Heart left ventricle (tissue), 16 donors: ENCODE data around the gene PACRG. TPM values are rescaled to one million over a fixed set of nuclear protein-coding genes. Genes with fewer than 3 reads are reported as not detected.

Source experiments
- ATAC-seq, 4 donors: fragments of 200-7000 bp; cut with Tn5 transposase; one replicate each; pipeline ENCODE4 v1.9.1; 2020 to 2022; ENCODE audit warnings: moderate library complexity in 4 of 4, mild to moderate bottlenecking in 3 of 4, moderate number of reproducible peaks in 1 of 4
- DNase-seq, 5 donors: peaks; one replicate each; pipeline ENCODE4 v3.0.0-alpha.2; 2020
- H3K27ac ChIP-seq, 12 donors: fragments of 200-600 bp; sonication (generic) in 4 of 12; one replicate each; pipeline versions ENCODE4 v1.5.0 to v1.8.0; 2016 to 2022; ENCODE audit warnings: mild to moderate bottlenecking in 2 of 12
- H3K27me3 ChIP-seq, 9 donors: fragments of 200-600 bp; sonication (generic) in 2 of 9; one replicate each; pipeline versions ENCODE4 v1.5.1 to v1.8.0; 2016 to 2022; ENCODE audit warnings: mild to moderate bottlenecking in 3 of 9
- H3K36me3 ChIP-seq, 9 donors: fragments of 200-600 bp; sonication (generic) in 2 of 9; one replicate each; pipeline versions ENCODE4 v1.5.0 to v1.8.0; 2018 to 2022; ENCODE audit warnings: mild to moderate bottlenecking in 2 of 9
- H3K4me1 ChIP-seq, 12 donors: fragments of 200-600 bp; sonication (generic) in 4 of 12; one replicate each; pipeline versions ENCODE4 v1.5.0 to v1.8.0; 2016 to 2022; ENCODE audit warnings: mild to moderate bottlenecking in 3 of 12
- H3K4me3 ChIP-seq, 12 donors: fragments of 200-600 bp; sonication (generic) in 4 of 12; one replicate each; pipeline versions ENCODE4 v1.5.0 to v1.8.0; 2017 to 2022; ENCODE audit warnings: mild to moderate bottlenecking in 9 of 12, moderate library complexity in 4 of 12
- H3K9me3 ChIP-seq, 12 donors: fragments of 200-600 bp; sonication (generic) in 4 of 12; one replicate each; pipeline versions ENCODE4 v1.5.0 to v1.8.0; 2016 to 2022; ENCODE audit warnings: mild to moderate bottlenecking in 1 of 12
- CTCF ChIP-seq, 12 donors: fragments of 200-600 bp; sonication (generic) in 4 of 12; IDR thresholded peaks; one replicate each; pipeline versions ENCODE4 v1.5.0 to v1.8.0; 2018 to 2022; ENCODE audit warnings: antibody characterized with exemption in 12 of 12, mild to moderate bottlenecking in 5 of 12
- POLR2A ChIP-seq, 2 donors: fragments of 450-650 bp; IDR thresholded peaks; one replicate each; pipeline ENCODE4 v1.6.1; 2017; ENCODE audit warnings: antibody characterized with exemption in 2 of 2, mild to moderate bottlenecking in 2 of 2, moderate library complexity in 2 of 2
- WGBS, 4 donors: extraction: QIAGEN DNeasy Blood & Tissue Kit in 2 of 4; methylation state at CpG; one replicate each; pipeline versions ENCODE4 v1.1.5 to v1.1.7; 2013 to 2018; 5-methylcytosine and 5-hydroxymethylcytosine counted together
- intact Hi-C, 10 donors: fragments of 100-400 bp; cut with DNase I; formaldehyde crosslinking; loops; one replicate each; pipeline versions ENCODE4 v1.11.1 to v1.14.2; 2022
- polyA plus RNA-seq, 2 donors: library from polyadenylated mRNA; stranded (reverse); fragments of 200-250 nt; gene quantifications; one replicate each; pipeline ENCODE4 v1.2.3, GENCODE V29; 2013
- total RNA-seq, 9 donors: library from RNA; depleted of rRNA in 2 of 9; stranded (reverse); fragments of >200 nt in 2 of 9; fragmentation: NEBNext Ultra II Directional in 3 of 9; extraction: Animal tissue kit (Norgen Biotek cat#: 25700) in 3 of 9; gene quantifications; one replicate each; pipeline versions ENCODE4 v1.1.0 to v1.2.4, GENCODE V29; 2016 to 2023
- donor health status: ischemic (EF 13 %, LVEDD 7.1; RV severe dilation, severe dysfunction).
- donor health status: healthy with polysubstance abuse.
- donor health status: DM: no; HTN: yes; CAD: no.
- donor health status: DM: no; HTN: no; CAD: no.
- donor health status: ischemic (EF 25% LVEDD 6.9; RV normal size, moderate dysfunction).
- donor health status: ischemic (EF 25% LVEDD 5.7; RV mildly dilated, moderate dysfunction).
- donor health status: healthy.
- donor health status: DM: yes; HTN: yes; CAD: no.
- donor health status: ischemic (EF 35%, LVEDD 5.7; RV mildly dilated, moderate dysfunction).
- donor health status: nonischemic (EF 11% LVEDD 7.7; RV severe dilation, severe dysfunction).
- donor health status: DM: yes; HTN: yes; CAD: no.
- donor health status: PGD.
- donor health status: ischemic (EF 29% LVEDD 5.4; RV normal size, mild dysfunction).
- donor health status: nonischemic (EF 23%, LVEDD 6.1; RV moderate dilation, normal function).

PACRG gene
- total and polyA plus RNA-seq, 11 donors: 2.0 to 83.3 (median 11.8) TPM

DNA sequence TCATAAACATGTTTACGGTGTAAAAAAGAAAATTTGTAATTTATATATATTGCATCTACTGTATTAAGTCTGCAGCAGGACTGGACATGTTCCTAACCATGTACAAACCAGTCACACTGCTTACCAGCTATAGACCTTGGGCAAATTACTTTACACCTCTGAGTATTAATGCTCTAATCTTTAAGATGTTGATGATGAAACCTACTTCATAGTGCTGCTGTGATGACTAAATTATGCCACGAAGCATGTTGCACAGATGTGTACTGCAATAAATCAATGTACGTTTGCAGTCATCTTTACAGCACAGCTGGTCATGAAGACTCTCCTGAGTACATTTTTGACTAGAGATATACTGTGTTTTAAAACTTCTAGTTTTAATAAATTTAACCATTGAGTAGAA is 42.8 kb upstream of the PACRG start:
- WGBS, 4 donors: 92 to 94% (median 94%) methylated on average over 3 of the region's 3 CpGs
- Histone ChIP-seq H3K27ac (no peak overlapping the region), H3K4me3 (no peak overlapping the region), H3K9me3 (peaks cover 0 to 8% (median 0%) of the 10 kb centered on the region in 12 donors), H3K4me1 (peaks cover 0 to 36% (median 5%) of the 10 kb centered on the region in 12 donors), H3K27me3 (no peaks in the 10 kb centered on the region), H3K36me3 (no peaks in the 10 kb centered on the region)
- no peak for TF ChIP-seq POLR2A (IDR thresholded peaks at IDR 0.05)
- no peak for TF ChIP-seq CTCF (IDR thresholded peaks at IDR 0.05)
- intact Hi-C loops: no loop called here
- ATAC-seq: no peak
- no peak for DNase-seq

DNA sequence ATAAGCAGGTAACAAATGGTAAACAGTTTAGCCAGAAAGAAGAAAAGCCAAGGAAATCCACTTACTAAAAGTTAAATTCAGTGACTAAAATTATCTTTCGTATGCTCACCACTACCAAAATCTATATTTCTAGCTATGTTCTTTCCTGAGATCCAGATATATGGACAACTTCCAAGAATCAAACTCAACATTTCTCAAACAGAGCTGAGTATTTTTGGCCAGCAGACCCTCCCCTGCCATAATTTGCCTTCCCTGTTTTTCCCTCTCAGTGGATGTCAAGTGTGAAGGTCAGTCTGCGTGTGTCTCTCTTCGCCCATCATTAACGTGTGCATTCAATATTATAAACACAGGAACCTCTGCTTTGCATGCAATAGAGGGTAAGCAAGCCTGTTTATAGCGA is 42.2 kb upstream of the PACRG start:
- Histone ChIP-seq H3K4me3 (no peak overlapping the region), H3K27me3 (no peaks in the 10 kb centered on the region), H3K4me1 (peaks cover 0 to 33% (median 5%) of the 10 kb centered on the region in 12 donors), H3K36me3 (no peaks in the 10 kb centered on the region), H3K9me3 (peaks cover 0 to 8% (median 0%) of the 10 kb centered on the region in 12 donors), H3K27ac (no peak overlapping the region)
- DNase-seq (no peak), ATAC-seq (no peak)
- intact Hi-C loops: no loop called here
- 84 to 90% (median 89%) methylated on average over 5 of the region's 5 CpGs for WGBS, 4 donors
- no peak for TF ChIP-seq POLR2A (IDR thresholded peaks at IDR 0.05)
- TF ChIP-seq CTCF (IDR thresholded peaks at IDR 0.05): no peak

DNA sequence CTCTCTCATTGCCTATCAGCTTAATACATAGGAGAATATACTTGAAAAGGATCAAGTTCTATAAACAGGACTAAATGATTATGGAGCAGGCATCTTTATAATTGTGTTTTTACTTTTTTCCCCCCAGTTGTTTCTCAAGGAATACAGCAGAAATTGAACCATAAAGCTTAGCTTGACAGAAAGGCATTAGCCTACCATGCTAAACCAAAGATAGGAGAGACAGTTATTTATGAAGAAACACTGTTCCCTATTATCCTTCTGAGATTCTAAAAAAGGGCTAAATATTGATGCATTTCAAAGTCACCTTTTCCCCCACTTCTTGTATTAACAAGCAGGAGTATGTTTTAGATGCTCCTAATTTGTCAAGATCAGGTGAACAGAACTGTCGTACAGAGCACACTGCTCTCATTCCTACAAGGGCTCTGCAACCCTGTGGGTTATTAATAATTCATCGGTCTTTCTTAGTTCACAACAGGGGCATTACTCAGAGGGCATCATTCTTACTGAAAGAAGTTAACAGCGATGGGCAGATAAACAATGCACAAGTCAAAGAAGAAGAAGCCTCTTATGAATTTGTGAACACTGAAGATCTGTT is 38.9 kb upstream of the PACRG start:
- 74 to 88% (median 81%) methylated on average over 3 of the region's 3 CpGs for WGBS, 4 donors
- Histone ChIP-seq H3K9me3 (peaks cover 0 to 4% (median 0%) of the 10 kb centered on the region in 12 donors), H3K4me3 (no peak overlapping the region), H3K27ac (no peak overlapping the region), H3K27me3 (no peaks in the 10 kb centered on the region), H3K36me3 (no peaks in the 10 kb centered on the region), H3K4me1 (peaks cover 0 to 12% (median 3%) of the 10 kb centered on the region in 12 donors)
- ATAC-seq (peak in 1 of 4 donors; percentile 43), DNase-seq (no peak)
- intact Hi-C loops: no loop called here
- TF ChIP-seq POLR2A (IDR thresholded peaks at IDR 0.05) (no peak), CTCF (IDR thresholded peaks at IDR 0.05) (no peak)

- H3K36me3 ChIP-seq: no peaks in the 10 kb centered on the region
- DNase-seq (no peak), ATAC-seq (no peak)
- no peak overlapping the region for H3K4me3 ChIP-seq
- no peak for TF ChIP-seq POLR2A (IDR thresholded peaks at IDR 0.05)
- no peak for TF ChIP-seq CTCF (IDR thresholded peaks at IDR 0.05)
- WGBS, 4 donors: 73 to 75% (median 74%) methylated on average over 5 of the region's 5 CpGs
- H3K4me1 ChIP-seq: peaks cover 0 to 7% (median 0%) of the 10 kb centered on the region in 12 donors
- intact Hi-C loops: no loop called here
- no peak overlapping the region for H3K27ac ChIP-seq
- peaks cover 0 to 4% (median 0%) of the 10 kb centered on the region in 12 donors for H3K9me3 ChIP-seq
- no peaks in the 10 kb centered on the region for H3K27me3 ChIP-seq
Measured at GRCh38 chr6:162690158-162690557, 37.6 kb upstream of the PACRG start.
